Sigmoid colon (tissue), 7 donors: ENCODE measurements around the gene AGPAT2. TPM values are rescaled to one million over a fixed set of nuclear protein-coding genes. Genes with fewer than 3 reads are reported as not detected.

Experiments
- DNase-seq: peaks from one replicate; pipeline ENCODE4 v3.0.0-alpha.2; 2019
- H3K27ac ChIP-seq, 4 donors: fragments of 200-600 bp; sonication (generic); one replicate each; pipeline ENCODE4 v1.5.1; 2016 to 2019; ENCODE audit warnings: mild to moderate bottlenecking in 1 of 4
- H3K27me3 ChIP-seq, 3 donors: fragments of 200-600 bp; sonication (generic); one replicate each; pipeline ENCODE4 v1.5.1; 2019; ENCODE audit warnings: mild to moderate bottlenecking in 1 of 3
- H3K36me3 ChIP-seq, 4 donors: fragments of 200-600 bp; sonication (generic); one replicate each; pipeline ENCODE4 v1.5.1; 2016 to 2019
- H3K4me1 ChIP-seq, 4 donors: fragments of 200-600 bp; sonication (generic); one replicate each; pipeline ENCODE4 v1.5.1; 2017 to 2019
- H3K4me3 ChIP-seq, 4 donors: fragments of 200-600 bp; sonication (generic); one replicate each; pipeline ENCODE4 v1.5.1; 2017 to 2019; ENCODE audit warnings: mild to moderate bottlenecking in 2 of 4, moderate library complexity in 1 of 4
- H3K9me3 ChIP-seq, 4 donors: fragments of 200-600 bp in 3 of 4; sonication (generic) in 3 of 4; one replicate each; pipeline versions ENCODE4 v1.5.1 to v1.6.1; 2013 to 2019
- CTCF ChIP-seq, 4 experiments: fragments of 450-650 bp in 3 of 4; fragments of 200-600 bp in 1 of 4; IDR thresholded peaks; one replicate each; pipeline ENCODE4 v1.5.1; 2016 to 2019; ENCODE audit warnings: antibody characterized with exemption in 4 of 4, mild to moderate bottlenecking in 3 of 4, moderate library complexity in 2 of 4
- EP300 ChIP-seq, 4 donors: sonication (generic); formaldehyde crosslinking; IDR thresholded peaks; one replicate each; pipeline ENCODE4 v1.6.1; 2017; ENCODE audit warnings: antibody characterized with exemption in 4 of 4
- POLR2A ChIP-seq, 2 donors: fragments of 450-650 bp; IDR thresholded peaks; one replicate each; pipeline ENCODE4 v1.6.1; 2016; ENCODE audit warnings: antibody characterized with exemption in 2 of 2, mild to moderate bottlenecking in 2 of 2, moderate library complexity in 2 of 2
- POLR2AphosphoS5 ChIP-seq, 4 donors: sonication (generic); formaldehyde crosslinking; IDR thresholded peaks; one replicate each; pipeline ENCODE4 v1.6.1; 2017; ENCODE audit warnings: antibody characterized with exemption in 4 of 4
- WGBS, 2 donors: extraction: QIAGEN DNeasy Blood & Tissue Kit; methylation state at CpG; one replicate each; pipeline ENCODE4 v1.1.7; 2013; 5-methylcytosine and 5-hydroxymethylcytosine counted together
- intact Hi-C: fragments of 100-400 bp; cut with DNase I; formaldehyde crosslinking; loops from one replicate; pipeline ENCODE4 v1.15.1; 2023
- polyA plus RNA-seq, 3 donors: library from polyadenylated mRNA; stranded (reverse); fragments of 200-250 nt; gene quantifications; one replicate each; pipeline ENCODE4 v1.2.3, GENCODE V29; 2013
- total RNA-seq, 4 donors: library from RNA; depleted of rRNA; stranded (reverse); fragments of >200 nt; gene quantifications; one replicate each; pipeline ENCODE4 v1.1.0, GENCODE V29; 2016
- donor health status: healthy with polysubstance abuse.
- donor health status: Bipolar disorder and iron deficiency.
- donor health status: healthy.

AGPAT2 gene
- total and polyA plus RNA-seq, 7 donors, result 28.0 to 345 (median 62.4) TPM

- Histone ChIP-seq H3K4me3 (no peak overlapping the region), H3K9me3 (no peaks in the 10 kb centered on the region), H3K27ac (peak overlapping the region in 1 of 4 donors; percentile 31), H3K4me1 (peaks cover 0 to 17% (median 10%) of the 10 kb centered on the region in 4 donors), H3K27me3 (peaks cover 12 to 41% (median 29%) of the 10 kb centered on the region in 3 donors), H3K36me3 (no peaks in the 10 kb centered on the region)
- 43 to 71% methylated on average over 16 of the region's 16 CpGs for WGBS, 2 donors
- DNase-seq, result no peak
- intact Hi-C loops, result loop anchor here (10.0 kb wide), 1 partner anchor 324 kb away; the partner anchor contains the start of gene GPSM1
- peak in 2 of 4 donors; percentile 13 to 44 for TF ChIP-seq POLR2AphosphoS5 (IDR thresholded peaks at IDR 0.05)
- TF ChIP-seq CTCF (IDR thresholded peaks at IDR 0.05), result no peak
Observed at GRCh38 chr9:136648751-136649150, 38.5 kb downstream of the AGPAT2 start.

GRCh38 chr9:136646827-136647711 lies 40.2 kb downstream of the AGPAT2 start:
- no peaks in the 10 kb centered on the region for H3K9me3 ChIP-seq
- peak overlapping the region; percentile 34 to 66 (median 50) for H3K27ac ChIP-seq
- no peak for DNase-seq
- no peaks in the 10 kb centered on the region for H3K36me3 ChIP-seq
- WGBS, 2 donors, result 61 to 78% methylated on average over 29 of the region's 29 CpGs
- H3K4me3 ChIP-seq, result peak overlapping the region in 2 of 4 donors; percentile 14 to 15
- intact Hi-C loops, result loop anchor here (10.0 kb wide), 1 partner anchor 322 kb away; the partner anchor contains the start of gene GPSM1
- peaks cover 12 to 54% (median 39%) of the 10 kb centered on the region in 3 donors for H3K27me3 ChIP-seq
- no peak for TF ChIP-seq CTCF (IDR thresholded peaks at IDR 0.05)
- TF ChIP-seq POLR2A (IDR thresholded peaks at IDR 0.05), result no peak
- no peak for TF ChIP-seq POLR2AphosphoS5 (IDR thresholded peaks at IDR 0.05)
- no peak for TF ChIP-seq EP300 (IDR thresholded peaks at IDR 0.05)
- H3K4me1 ChIP-seq, result peaks cover 0 to 17% (median 10%) of the 10 kb centered on the region in 4 donors

GRCh38 chr9:136645903-136646754 lies 41.1 kb downstream of the AGPAT2 start:
- Histone ChIP-seq H3K4me1 (peaks cover 0 to 17% (median 10%) of the 10 kb centered on the region in 4 donors), H3K27ac (peak overlapping the region; percentile 34 to 66 (median 56)), H3K36me3 (no peaks in the 10 kb centered on the region), H3K9me3 (no peaks in the 10 kb centered on the region), H3K27me3 (peaks cover 12 to 62% (median 44%) of the 10 kb centered on the region in 3 donors), H3K4me3 (peak overlapping the region in 2 of 4 donors; percentile 14 to 15)
- 36 to 39% methylated on average over 40 of the region's 40 CpGs for WGBS, 2 donors
- intact Hi-C loops, result loop anchor here (10.0 kb wide), 1 partner anchor 321 kb away; the partner anchor contains the start of gene GPSM1
- no peak for DNase-seq
- TF ChIP-seq POLR2A (IDR thresholded peaks at IDR 0.05), result no peak
- peak; percentile 48 to 75 (median 71) for TF ChIP-seq POLR2AphosphoS5 (IDR thresholded peaks at IDR 0.05)
- peak in 2 of 4 donors; percentile 23 to 79 for TF ChIP-seq EP300 (IDR thresholded peaks at IDR 0.05)
- no peak for TF ChIP-seq CTCF (IDR thresholded peaks at IDR 0.05)

- peaks cover 0 to 17% (median 10%) of the 10 kb centered on the region in 4 donors for H3K4me1 ChIP-seq
- H3K36me3 ChIP-seq, result no peaks in the 10 kb centered on the region
- 58 to 67% methylated on average over 18 of the region's 18 CpGs for WGBS, 2 donors
- intact Hi-C loops, result loop anchor here (10.0 kb wide), 1 partner anchor 321 kb away; the partner anchor contains the start of gene GPSM1
- peaks cover 12 to 69% (median 47%) of the 10 kb centered on the region in 3 donors for H3K27me3 ChIP-seq
- no peak overlapping the region for H3K4me3 ChIP-seq
- no peaks in the 10 kb centered on the region for H3K9me3 ChIP-seq
- no peak for DNase-seq
- no peak for TF ChIP-seq POLR2AphosphoS5 (IDR thresholded peaks at IDR 0.05)
- no peak for TF ChIP-seq CTCF (IDR thresholded peaks at IDR 0.05)
- TF ChIP-seq POLR2A (IDR thresholded peaks at IDR 0.05), result no peak
- TF ChIP-seq EP300 (IDR thresholded peaks at IDR 0.05), result no peak
- H3K27ac ChIP-seq, result peak overlapping the region; percentile 34 to 66 (median 56)
Observed at GRCh38 chr9:136645352-136645902, 41.8 kb downstream of the AGPAT2 start.
